Measurements from ENCODE around the gene OPA3. TPM values are rescaled to one million over a fixed set of nuclear protein-coding genes. Genes with fewer than 3 reads are reported as not detected.

Gene OPA3
- polyA plus RNA-seq, 3 donors: 4.4 to 6.9 (median 5.6) TPM

DNA sequence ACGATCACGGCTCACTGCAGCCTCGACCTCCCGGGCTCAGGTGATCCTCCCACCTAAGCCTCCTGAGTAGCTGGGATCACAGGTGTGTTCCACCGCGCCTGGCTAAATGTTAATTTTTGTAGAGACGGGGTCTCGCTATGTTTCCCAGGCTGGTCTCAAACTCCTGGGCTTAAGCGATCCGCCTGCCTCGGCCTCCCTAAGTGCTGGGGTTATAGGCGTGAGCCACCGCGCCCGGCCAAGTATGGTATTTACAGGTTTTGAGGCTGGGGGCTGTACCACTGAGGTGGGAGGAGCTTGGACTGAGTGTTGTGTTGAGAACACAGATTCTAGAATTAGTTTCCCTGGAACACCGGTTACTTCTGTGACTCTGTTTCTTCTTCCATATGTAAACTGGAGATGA lies 86.8 kb downstream of the OPA3 start:
- 34% methylated on average over 16 of the region's 16 CpGs for WGBS (ENCODE audit: insufficient coverage)
- Histone ChIP-seq H3K4me1 (ENCODE audit: control insufficient read depth in 1 of 2, insufficient read depth in 2 of 2, low read length in 2 of 2) (peaks cover 65 to 76% of the 10 kb centered on the region in 2 donors), H3K4me3 (replicated peaks in 1 of 3; ENCODE audit: low read depth in 2 of 3, low read length in 3 of 3) (peak overlapping the region in 1 of 3 experiments; percentile 61), H3K4me2 (replicated peaks; ENCODE audit: extremely low read depth, low read length, poor library complexity, severe bottlenecking) (no peak overlapping the region), H3K27me3 (ENCODE audit: control insufficient read depth in 2 of 2, insufficient read depth in 2 of 2, low read length in 2 of 2) (peaks cover 15 to 46% of the 10 kb centered on the region in 2 donors), H3K9me3 (replicated peaks in 1 of 2; ENCODE audit: control insufficient read depth in 1 of 2, insufficient read depth in 1 of 2, low read length in 2 of 2) (peaks cover 6 to 8% of the 10 kb centered on the region in 2 donors), H2AFZ (ENCODE audit: insufficient read depth, low read depth, low read length, poor library complexity, severe bottlenecking) (no peak overlapping the region), H3K79me2 (ENCODE audit: insufficient read depth, low read length) (no peaks in the 10 kb centered on the region), H3K9ac (ENCODE audit: insufficient read depth, low read length, poor library complexity, severe bottlenecking) (no peak overlapping the region), H4K20me1 (ENCODE audit: insufficient read depth, low read length) (peaks cover 10% of the 10 kb centered on the region), H3K36me3 (replicated peaks in 1 of 2; ENCODE audit: control insufficient read depth in 1 of 2, insufficient read depth in 2 of 2, low read length in 2 of 2) (no peaks in the 10 kb centered on the region), H3K27ac (ENCODE audit: low read depth in 1 of 2, low read length in 2 of 2) (no peak overlapping the region)
- Mint-ChIP-seq H3K27me3 (ENCODE audit: low read depth in 3 of 3) (peaks cover 36 to 72% (median 59%) of the 10 kb centered on the region in 3 donors), H3K36me3 (peaks cover 14 to 15% of the 10 kb centered on the region in 2 donors), H3K27ac (peak overlapping the region in 1 of 7 donors; percentile 26), H3K4me3 (peak overlapping the region; percentile 48 to 94), H3K9me3 (peaks cover 5 to 16% (median 11%) of the 10 kb centered on the region in 7 donors), H3K4me1 (peaks cover 61% of the 10 kb centered on the region)
- intact Hi-C loops (cut with micrococcal nuclease): loop anchor here in 1 of 2 donors (10.0 kb wide), 1 partner anchor 187 kb away; no protein-coding TSS in a partner anchor
- TF ChIP-seq, protein P1, sequence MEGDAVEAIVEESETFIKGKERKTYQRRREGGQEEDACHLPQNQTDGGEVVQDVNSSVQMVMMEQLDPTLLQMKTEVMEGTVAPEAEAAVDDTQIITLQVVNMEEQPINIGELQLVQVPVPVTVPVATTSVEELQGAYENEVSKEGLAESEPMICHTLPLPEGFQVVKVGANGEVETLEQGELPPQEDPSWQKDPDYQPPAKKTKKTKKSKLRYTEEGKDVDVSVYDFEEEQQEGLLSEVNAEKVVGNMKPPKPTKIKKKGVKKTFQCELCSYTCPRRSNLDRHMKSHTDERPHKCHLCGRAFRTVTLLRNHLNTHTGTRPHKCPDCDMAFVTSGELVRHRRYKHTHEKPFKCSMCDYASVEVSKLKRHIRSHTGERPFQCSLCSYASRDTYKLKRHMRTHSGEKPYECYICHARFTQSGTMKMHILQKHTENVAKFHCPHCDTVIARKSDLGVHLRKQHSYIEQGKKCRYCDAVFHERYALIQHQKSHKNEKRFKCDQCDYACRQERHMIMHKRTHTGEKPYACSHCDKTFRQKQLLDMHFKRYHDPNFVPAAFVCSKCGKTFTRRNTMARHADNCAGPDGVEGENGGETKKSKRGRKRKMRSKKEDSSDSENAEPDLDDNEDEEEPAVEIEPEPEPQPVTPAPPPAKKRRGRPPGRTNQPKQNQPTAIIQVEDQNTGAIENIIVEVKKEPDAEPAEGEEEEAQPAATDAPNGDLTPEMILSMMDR (IDR thresholded peaks at IDR 0.05): no peak
- no peak for DNase-seq

GRCh38 chr19:45496349-45496953 lies 88.2 kb downstream of the OPA3 start:
- TF ChIP-seq, protein P1 (IDR thresholded peaks at IDR 0.05): no peak
- peak overlapping the region; percentile 71 to 76 for H3K4me3 Mint-ChIP-seq
- Histone ChIP-seq H3K4me1 (ENCODE audit: control insufficient read depth in 1 of 2, insufficient read depth in 2 of 2, low read length in 2 of 2) (peaks cover 56 to 70% of the 10 kb centered on the region in 2 donors), H3K4me2 (replicated peaks; ENCODE audit: extremely low read depth, low read length, poor library complexity, severe bottlenecking) (peak overlapping the region; percentile 95), H3K27ac (ENCODE audit: low read depth in 1 of 2, low read length in 2 of 2) (no peak overlapping the region), H3K9me3 (replicated peaks in 1 of 2; ENCODE audit: control insufficient read depth in 1 of 2, insufficient read depth in 1 of 2, low read length in 2 of 2) (peaks cover 6 to 8% of the 10 kb centered on the region in 2 donors), H3K36me3 (replicated peaks in 1 of 2; ENCODE audit: control insufficient read depth in 1 of 2, insufficient read depth in 2 of 2, low read length in 2 of 2) (no peaks in the 10 kb centered on the region), H3K27me3 (ENCODE audit: control insufficient read depth in 2 of 2, insufficient read depth in 2 of 2, low read length in 2 of 2) (peaks cover 15 to 46% of the 10 kb centered on the region in 2 donors), H4K20me1 (ENCODE audit: insufficient read depth, low read length) (peaks cover 10% of the 10 kb centered on the region), H3K79me2 (ENCODE audit: insufficient read depth, low read length) (no peaks in the 10 kb centered on the region), H2AFZ (ENCODE audit: insufficient read depth, low read depth, low read length, poor library complexity, severe bottlenecking) (peak overlapping the region; percentile 52), H3K4me3 (replicated peaks in 1 of 3; ENCODE audit: low read depth in 2 of 3, low read length in 3 of 3) (peak overlapping the region; percentile 44 to 79 (median 47)), H3K9ac (ENCODE audit: insufficient read depth, low read length, poor library complexity, severe bottlenecking) (no peak overlapping the region)
- H3K9me3 Mint-ChIP-seq: peaks cover 5 to 15% (median 11%) of the 10 kb centered on the region in 7 donors
- H3K27me3 Mint-ChIP-seq (ENCODE audit: low read depth in 3 of 3): peaks cover 40 to 78% (median 59%) of the 10 kb centered on the region in 3 donors
- peak in 1 of 3 donors; percentile 25 for DNase-seq
- under 1% methylated on average over 41 of the region's 54 CpGs for WGBS (ENCODE audit: insufficient coverage)
- no peak overlapping the region for H3K27ac Mint-ChIP-seq
- intact Hi-C loops (cut with micrococcal nuclease): loop anchor here in 1 of 2 donors (10.0 kb wide), 1 partner anchor 188 kb away; no protein-coding TSS in a partner anchor
- H3K4me1 Mint-ChIP-seq: peaks cover 53% of the 10 kb centered on the region
- H3K36me3 Mint-ChIP-seq: peaks cover 14 to 17% of the 10 kb centered on the region in 2 donors

All from CD14-positive monocyte (primary cell).